ENCODE data around the gene NYAP1.

Gene NYAP1

GRCh38 chr7:100455206-100455605, 28.5 kb upstream of the NYAP1 start:
- no peak overlapping the region for H3K27ac ChIP-seq
- TF ChIP-seq ZFX (IDR thresholded peaks at IDR 0.05; ENCODE audit: borderline replicate concordance) (no peak), CTCF (IDR thresholded peaks at IDR 0.05) (no peak)

- H3K27ac ChIP-seq: no peak overlapping the region
- TF ChIP-seq CTCF (IDR thresholded peaks at IDR 0.05): no peak
- no peak for TF ChIP-seq ZFX (IDR thresholded peaks at IDR 0.05; ENCODE audit: borderline replicate concordance)
These were observed 27.2 kb upstream of the NYAP1 start for GRCh38 chr7:100456562-100456961.

GRCh38 chr7:100457033-100457432, 26.7 kb upstream of the NYAP1 start:
- TF ChIP-seq ZFX (IDR thresholded peaks at IDR 0.05; ENCODE audit: borderline replicate concordance): no peak
- no peak for TF ChIP-seq CTCF (IDR thresholded peaks at IDR 0.05)
- H3K27ac ChIP-seq: no peak overlapping the region

GRCh38 chr7:100464210-100464660, 19.5 kb upstream of the NYAP1 start, which contains the start of gene SPACDR:
Gene SPACDR, minus strand, starts transcription at chr7:100464260. Its CDS starts 235 bp downstream, at chr7:100464025.
- 0 out of 2 replicates have a peak within 1 kb of the TSS, but pooled peaks have one; percentile 16 for H3K27ac ChIP-seq
- TF ChIP-seq ZFX (IDR thresholded peaks at IDR 0.05; ENCODE audit: borderline replicate concordance) (no peak), CTCF (IDR thresholded peaks at IDR 0.05) (no peak)

GRCh38 chr7:100464791-100465190, 18.9 kb upstream of the NYAP1 start:
- H3K27ac ChIP-seq: no peak overlapping the region
- TF ChIP-seq ZFX (IDR thresholded peaks at IDR 0.05; ENCODE audit: borderline replicate concordance) (no peak), CTCF (IDR thresholded peaks at IDR 0.05) (no peak)

- TF ChIP-seq CTCF (IDR thresholded peaks at IDR 0.05) (no peak), ZFX (IDR thresholded peaks at IDR 0.05; ENCODE audit: borderline replicate concordance) (no peak)
- 0 out of 2 replicates have a peak overlapping the region, but pooled peaks have one; percentile 16 for H3K27ac ChIP-seq
These were observed 18.4 kb upstream of the NYAP1 start for GRCh38 chr7:100465299-100465698.

GRCh38 chr7:100465702-100466311, 17.9 kb upstream of the NYAP1 start:
- TF ChIP-seq CTCF (IDR thresholded peaks at IDR 0.05) (peak; percentile 24), ZFX (IDR thresholded peaks at IDR 0.05; ENCODE audit: borderline replicate concordance) (no peak)
- H3K27ac ChIP-seq: 0 out of 2 replicates have a peak overlapping the region, but pooled peaks have one; percentile 16

All from 22Rv1 (cell line).